ENCODE data around the gene CCNJL.

The CCNJL gene

GRCh38 chr5:160209917-160210316, 102.4 kb downstream of the CCNJL start:
- no peaks in the 10 kb centered on the region for H3K36me3 ChIP-seq (ENCODE audit: control insufficient read depth, low read length)
- H3K79me2 ChIP-seq (ENCODE audit: control insufficient read depth, low read length) = no peaks in the 10 kb centered on the region
- H3K4me3 ChIP-seq (ENCODE audit: low read length) = no peak overlapping the region
- H3K9me2 ChIP-seq (replicated peaks; ENCODE audit: control insufficient read depth, low read length) = no peaks in the 10 kb centered on the region
- no peaks in the 10 kb centered on the region for H3F3A ChIP-seq (ENCODE audit: control insufficient read depth, insufficient read depth)
- H3K27ac ChIP-seq (ENCODE audit: low read depth, low read length) = no peak overlapping the region
- H4K20me1 ChIP-seq (ENCODE audit: control insufficient read depth, insufficient read depth, low read depth, low read length) = no peaks in the 10 kb centered on the region
- H3K9me3 ChIP-seq (ENCODE audit: control insufficient read depth, insufficient read depth, low read length) = no peaks in the 10 kb centered on the region
- no peak overlapping the region for H3K4me2 ChIP-seq (ENCODE audit: low read length)
- H3K4me1 ChIP-seq (ENCODE audit: control insufficient read depth, low read length) = peaks cover 4% of the 10 kb centered on the region; the same call in 1 of the 2 replicates
- TF ChIP-seq CTCF (IDR thresholded peaks at IDR 0.05; ENCODE audit: low read depth, low read length, poor library complexity, severe bottlenecking) (no peak), EZH2phosphoT487 (IDR thresholded peaks at IDR 0.05; ENCODE audit: borderline replicate concordance, low read length) (no peak)
- H3K27me3 ChIP-seq (ENCODE audit: control insufficient read depth, low read length) = no peaks in the 10 kb centered on the region

GRCh38 chr5:160207061-160207460, 105.3 kb downstream of the CCNJL start:
- Histone ChIP-seq H3K4me3 (ENCODE audit: low read length) (no peak overlapping the region), H3K9me3 (ENCODE audit: control insufficient read depth, insufficient read depth, low read length) (no peaks in the 10 kb centered on the region), H3K27ac (ENCODE audit: low read depth, low read length) (no peak overlapping the region), H3K4me1 (ENCODE audit: control insufficient read depth, low read length) (no peaks in the 10 kb centered on the region), H4K20me1 (ENCODE audit: control insufficient read depth, insufficient read depth, low read depth, low read length) (no peaks in the 10 kb centered on the region), H3K4me2 (ENCODE audit: low read length) (no peak overlapping the region), H3K27me3 (ENCODE audit: control insufficient read depth, low read length) (no peaks in the 10 kb centered on the region), H3K9me2 (replicated peaks; ENCODE audit: control insufficient read depth, low read length) (no peaks in the 10 kb centered on the region), H3K79me2 (ENCODE audit: control insufficient read depth, low read length) (no peaks in the 10 kb centered on the region), H3F3A (ENCODE audit: control insufficient read depth, insufficient read depth) (no peaks in the 10 kb centered on the region), H3K36me3 (ENCODE audit: control insufficient read depth, low read length) (no peaks in the 10 kb centered on the region)
- TF ChIP-seq CTCF (IDR thresholded peaks at IDR 0.05; ENCODE audit: low read depth, low read length, poor library complexity, severe bottlenecking) = no peak
- no peak for TF ChIP-seq EZH2phosphoT487 (IDR thresholded peaks at IDR 0.05; ENCODE audit: borderline replicate concordance, low read length)

Data from DOHH2 (cell line).